ENCODE data around the gene KRABD2.

Gene KRABD2

DNA sequence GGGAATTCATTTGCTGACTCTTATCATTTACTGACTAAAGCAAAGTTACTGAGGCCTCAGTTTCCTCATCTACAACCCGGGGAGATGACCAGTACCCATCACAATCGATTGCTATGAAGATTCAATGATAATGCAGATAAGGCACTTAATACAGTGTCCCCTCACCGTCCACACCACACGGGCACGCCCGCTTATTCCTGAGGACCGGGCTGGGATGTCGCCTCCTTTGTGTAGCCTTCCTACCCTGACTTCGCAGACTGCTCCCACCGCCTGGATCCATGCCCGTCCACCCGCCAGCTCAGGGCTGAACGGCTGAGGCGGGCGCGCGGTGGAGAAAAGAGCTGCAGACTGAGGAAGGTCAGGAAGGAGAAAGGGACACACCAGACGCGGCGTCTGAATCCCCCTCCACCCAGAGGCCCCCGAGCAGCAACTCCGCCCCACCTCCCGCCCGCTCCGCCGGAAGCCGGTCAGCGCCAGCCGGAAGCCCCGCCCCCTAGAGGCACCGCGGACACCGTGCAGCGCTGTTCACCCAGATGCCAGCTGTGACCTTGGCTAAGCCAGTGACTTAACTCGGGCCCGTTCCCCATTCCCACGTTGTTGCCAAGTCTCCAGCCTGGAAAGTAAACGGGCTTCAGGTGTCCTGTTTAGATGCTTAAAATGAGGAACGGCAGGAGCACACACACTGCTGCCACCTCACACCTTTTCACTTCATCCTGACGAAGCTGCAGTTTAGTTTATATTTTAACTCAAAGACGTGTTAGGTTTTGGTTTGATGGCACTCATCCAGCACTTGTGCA, at the start of gene KRABD2:
KRABD2 (minus strand) TSS at position 434 of the 797 bp plus-strand sequence.
- peak; percentile 94 for DNase-seq
- intact Hi-C loops (cut with DNase I) = no loop called here
- peak; percentile 99 for ATAC-seq (ENCODE audit: poor library complexity)

GRCh38 chr17:8421571-8421970, 45.1 kb upstream of the KRABD2 start:
- intact Hi-C loops (cut with DNase I) = no loop called here
- no peak for DNase-seq
- no peak for ATAC-seq (ENCODE audit: poor library complexity)

DNA sequence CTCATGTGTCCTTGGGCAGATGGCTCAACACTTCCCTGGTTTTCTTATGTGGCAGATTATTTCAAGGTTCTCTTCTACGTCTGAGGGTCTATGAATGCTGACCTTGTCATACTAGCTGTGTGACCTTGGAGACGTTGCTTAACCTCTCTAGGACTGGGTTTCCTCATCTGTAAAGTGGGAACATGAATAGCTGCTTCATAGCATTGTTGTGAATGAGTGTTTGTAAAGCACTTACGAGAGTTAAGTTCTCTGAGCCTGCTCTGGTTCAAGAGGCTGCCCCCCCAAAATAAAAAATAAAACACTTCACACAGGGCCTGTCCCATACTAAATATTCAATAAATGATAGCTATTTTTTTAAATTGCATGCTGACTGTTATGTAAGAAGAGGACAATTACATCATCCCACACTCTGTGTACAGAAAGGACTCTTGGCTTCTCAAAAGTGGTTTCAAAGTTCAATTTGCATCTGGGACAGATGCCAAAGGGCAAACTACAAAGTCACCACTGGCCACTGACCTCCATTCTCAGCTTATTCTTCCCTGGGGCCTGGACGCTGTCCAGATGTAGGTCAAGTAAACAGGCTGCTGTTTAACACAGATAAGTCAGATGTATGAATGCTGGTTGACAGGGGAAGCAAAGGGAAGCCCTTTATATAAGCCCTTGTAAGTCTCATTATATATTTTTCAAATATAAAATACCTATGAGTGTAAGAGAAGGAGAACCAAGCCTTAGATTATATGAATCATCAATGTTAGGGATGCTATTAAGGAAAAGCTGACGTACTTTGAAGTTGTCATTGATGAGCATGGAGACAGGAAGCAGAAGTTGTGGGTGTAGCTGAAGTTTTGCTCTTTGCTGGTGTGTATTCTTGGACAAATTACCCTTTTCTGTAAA, 43.8 kb upstream of the KRABD2 start:
- DNase-seq (peak; percentile 66), ATAC-seq (ENCODE audit: poor library complexity) (peak; percentile 94)
- intact Hi-C loops (cut with DNase I) = no loop called here

DNA sequence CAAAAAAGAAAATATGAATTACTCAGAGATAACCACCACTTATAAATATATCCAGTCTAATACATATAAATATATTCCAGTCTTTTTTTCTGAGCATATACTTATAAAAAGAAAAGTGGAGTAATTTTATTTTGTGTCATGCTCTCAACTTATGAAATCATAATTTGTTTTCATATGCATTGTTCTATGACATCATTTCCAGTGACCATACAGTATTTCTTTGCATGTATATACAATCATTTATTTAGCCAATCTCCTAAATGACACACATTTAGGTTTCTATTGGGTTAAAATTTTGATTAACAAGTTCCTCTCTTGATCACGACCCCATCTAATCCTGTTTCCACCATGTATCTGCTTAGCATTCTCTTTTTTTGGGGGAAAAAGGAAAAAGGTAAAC, 42.8 kb upstream of the KRABD2 start:
- intact Hi-C loops (cut with DNase I) = loop anchor here (10.0 kb wide), 1 partner anchor 365 kb away; no protein-coding TSS in a partner anchor
- no peak for DNase-seq
- no peak for ATAC-seq (ENCODE audit: poor library complexity)

GRCh38 chr17:8418471-8418870, 42.0 kb upstream of the KRABD2 start:
- DNase-seq (no peak), ATAC-seq (ENCODE audit: poor library complexity) (no peak)
- intact Hi-C loops (cut with DNase I) = loop anchor here (10.0 kb wide), 1 partner anchor 366 kb away; no protein-coding TSS in a partner anchor

GRCh38 chr17:8417806-8418205, 41.3 kb upstream of the KRABD2 start:
- intact Hi-C loops (cut with DNase I) = loop anchor here (10.0 kb wide), 1 partner anchor 367 kb away; no protein-coding TSS in a partner anchor
- no peak for DNase-seq

GRCh38 chr17:8413938-8414337, 37.4 kb upstream of the KRABD2 start:
- ATAC-seq (ENCODE audit: poor library complexity) (no peak), DNase-seq (no peak)
- intact Hi-C loops (cut with DNase I) = loop anchor here (5.0 to 10.0 kb wide), 2 partner anchors 328 to 371 kb away; partner anchors contain the start of gene CCDC42

More at GRCh38 chr17:8417806-8418205, 41.3 kb upstream of the KRABD2 start:
- no peak for ATAC-seq (ENCODE audit: poor library complexity)

DNA sequence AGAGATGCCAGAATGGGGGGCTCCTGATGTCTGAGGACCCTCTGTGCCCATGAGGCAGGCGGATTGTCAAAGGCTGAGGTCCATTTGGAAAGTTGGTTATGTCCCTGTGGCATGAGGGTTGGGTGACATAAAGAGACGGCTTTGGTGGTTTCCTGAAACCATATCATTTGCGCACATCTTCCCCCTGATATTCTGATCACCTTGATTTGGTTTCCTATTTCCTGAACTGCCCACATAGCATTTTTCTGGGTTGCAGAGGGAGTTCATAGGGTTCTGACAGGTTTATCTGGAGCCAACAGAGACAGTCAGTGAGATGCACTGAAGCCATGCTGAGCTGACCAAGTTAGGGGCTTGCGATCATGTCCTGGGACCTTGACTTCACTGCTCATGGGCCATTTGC, 36.8 kb upstream of the KRABD2 start:
- no peak for ATAC-seq (ENCODE audit: poor library complexity)
- DNase-seq = no peak
- intact Hi-C loops (cut with DNase I) = loop anchor here (5.0 to 10.0 kb wide), 2 partner anchors 329 to 371 kb away; partner anchors contain the start of gene CCDC42

DNA sequence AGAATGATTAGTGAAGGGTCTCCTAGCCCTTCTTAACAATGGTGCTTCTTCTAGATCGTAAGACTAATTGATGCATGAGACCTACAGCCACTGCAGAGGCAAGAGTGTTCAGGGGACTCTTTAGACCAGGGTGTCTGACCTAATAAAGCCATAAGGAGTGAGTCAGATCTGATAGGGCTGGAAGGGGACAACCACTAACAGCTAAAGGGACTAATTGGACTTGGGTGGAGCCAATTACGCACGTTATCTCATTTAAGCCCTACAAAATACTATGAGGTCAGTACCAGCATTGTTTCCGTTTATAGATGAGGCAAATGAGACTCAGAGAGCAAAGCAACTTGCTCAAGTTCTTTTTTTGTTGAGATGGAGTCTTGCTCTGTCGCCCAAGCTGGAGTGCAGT, 35.6 kb upstream of the KRABD2 start:
- intact Hi-C loops (cut with DNase I) = loop anchor here (5.0 to 10.0 kb wide), 2 partner anchors 330 to 373 kb away; partner anchors contain the start of gene CCDC42
- ATAC-seq (ENCODE audit: poor library complexity) = no peak
- DNase-seq = no peak

- intact Hi-C loops (cut with DNase I) = loop anchor here (5.0 to 10.0 kb wide), 2 partner anchors 331 to 374 kb away; partner anchors contain the start of gene CCDC42
- ATAC-seq (ENCODE audit: poor library complexity) (no peak), DNase-seq (no peak)
Observed at GRCh38 chr17:8410883-8411238, 34.4 kb upstream of the KRABD2 start.

- intact Hi-C loops (cut with DNase I) = loop anchor here (5.0 to 10.0 kb wide), 2 partner anchors 332 to 375 kb away; partner anchors contain the start of gene CCDC42
- peak; percentile 91 for DNase-seq
- peak; percentile 97 for ATAC-seq (ENCODE audit: poor library complexity)
Observed at GRCh38 chr17:8409966-8410882, 33.7 kb upstream of the KRABD2 start.

GRCh38 chr17:8408371-8408770, 31.9 kb upstream of the KRABD2 start:
- no peak for ATAC-seq (ENCODE audit: poor library complexity)
- DNase-seq = no peak
- intact Hi-C loops (cut with DNase I) = no loop called here

DNA sequence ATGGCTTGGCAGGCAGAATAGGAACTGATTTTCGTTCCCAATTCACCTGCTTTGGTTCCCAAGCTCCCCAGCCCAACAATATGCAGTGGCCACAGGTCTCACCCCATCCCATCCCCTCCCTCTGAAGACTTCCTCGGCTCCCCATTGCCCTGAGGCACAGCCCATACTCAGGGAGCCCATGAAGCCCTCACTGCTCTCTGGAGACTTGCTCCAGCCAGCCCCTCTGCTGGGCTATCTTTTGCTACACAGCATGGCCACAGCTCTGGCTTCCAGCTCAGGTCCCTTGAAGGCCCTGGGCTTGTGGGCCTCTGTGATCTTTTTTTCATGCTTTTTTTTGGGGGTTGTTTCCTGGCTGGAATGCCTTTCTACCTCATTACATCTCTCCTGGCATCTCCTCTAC, 29.7 kb upstream of the KRABD2 start:
- intact Hi-C loops (cut with DNase I) = no loop called here

DNA sequence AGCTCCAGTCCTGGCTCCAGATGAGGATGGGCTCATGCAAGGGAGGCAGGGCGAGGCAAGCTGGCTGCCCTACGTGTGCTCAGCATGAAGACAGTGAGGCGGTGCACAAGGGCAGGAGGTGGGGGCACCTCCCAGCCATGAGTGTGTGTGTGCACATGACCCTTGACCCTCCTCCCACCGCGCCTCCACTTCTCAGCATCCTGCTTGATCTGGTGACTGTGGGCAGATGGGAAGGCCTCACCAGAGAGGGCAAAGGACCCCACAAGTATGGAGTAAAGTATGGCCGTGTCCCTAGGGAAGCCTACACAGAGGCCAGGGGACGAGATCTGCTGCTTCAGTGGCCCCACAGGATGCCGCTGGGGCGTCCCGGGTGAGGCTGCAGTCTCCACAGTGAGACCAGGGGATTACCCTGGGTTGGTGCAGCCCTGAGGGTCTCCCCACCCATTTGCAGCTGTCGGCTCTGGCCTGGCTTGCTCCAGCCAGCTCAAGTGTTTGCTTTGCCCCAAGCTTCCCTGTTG, 29.1 kb upstream of the KRABD2 start:
- ATAC-seq (ENCODE audit: poor library complexity) (no peak), DNase-seq (no peak)
- intact Hi-C loops (cut with DNase I) = no loop called here

More for the DNA sequence above, 29.7 kb upstream of the KRABD2 start:
- DNase-seq (no peak), ATAC-seq (ENCODE audit: poor library complexity) (no peak)

DNA sequence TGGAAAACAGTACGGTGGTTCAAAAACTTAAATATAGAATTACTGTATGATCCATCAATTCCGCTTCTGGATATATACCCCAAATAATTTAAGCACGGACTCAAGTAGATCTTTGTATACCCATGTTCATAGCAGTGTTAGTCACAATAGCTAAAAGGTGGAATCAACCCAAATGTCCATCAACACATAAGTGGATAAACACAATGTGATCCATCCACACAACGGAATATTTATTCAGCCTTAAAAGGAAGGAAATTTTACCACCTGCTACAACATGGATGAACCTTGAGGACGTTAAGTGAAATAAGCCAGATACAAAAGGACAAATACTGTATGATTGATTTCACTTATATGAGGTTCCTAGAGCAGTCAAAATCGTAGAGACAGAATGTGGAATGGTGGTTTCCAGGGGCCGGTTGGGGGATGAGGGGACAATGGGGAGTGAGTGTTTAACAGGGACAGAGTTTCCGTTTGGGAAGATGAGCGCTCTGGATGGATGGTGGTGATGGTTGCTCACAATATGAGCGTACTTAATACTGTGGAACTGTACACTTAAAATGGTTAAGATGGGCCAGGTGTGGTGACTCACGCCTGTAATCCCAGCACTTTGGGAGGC, 26.5 kb upstream of the KRABD2 start:
- intact Hi-C loops (cut with DNase I) = no loop called here
- ATAC-seq (ENCODE audit: poor library complexity) = no peak
- DNase-seq = no peak

- DNase-seq = no peak
- ATAC-seq (ENCODE audit: poor library complexity) = no peak
- intact Hi-C loops (cut with DNase I) = no loop called here
Observed at GRCh38 chr17:8401107-8401506, 24.6 kb upstream of the KRABD2 start.

- ATAC-seq (ENCODE audit: poor library complexity) = no peak
- no peak for DNase-seq
- intact Hi-C loops (cut with DNase I) = no loop called here
Observed at GRCh38 chr17:8398980-8399379, 22.5 kb upstream of the KRABD2 start.

GRCh38 chr17:8397636-8398035, 21.1 kb upstream of the KRABD2 start, which contains the start of gene RNF222:
Gene RNF222 (minus strand): TSS chr17:8397827. CDS start chr17:8393461, 4,366 bp downstream.
- DNase-seq = no peak
- no peak for ATAC-seq (ENCODE audit: poor library complexity)
- intact Hi-C loops (cut with DNase I) = no loop called here

Measured in Right ventricle myocardium superior (tissue), 1 donor.